Endodermal cell (in vitro differentiated cells): ENCODE results near the gene CAMP. TPM values are rescaled to one million over a fixed set of nuclear protein-coding genes. Genes with fewer than 3 reads are reported as not detected.

Source experiments
- DNase-seq: peaks from one replicate; pipeline ENCODE4 v3.0.0-alpha.2; 2017
- H3K27ac ChIP-seq: 2 replicates; pipeline ENCODE4 v1.5.1; 2013; ENCODE audit warnings: mild to moderate bottlenecking, low read depth, low read length, moderate library complexity
- H3K27me3 ChIP-seq: 2 replicates; pipeline ENCODE4 v1.6.1; 2013; ENCODE audit warnings: mild to moderate bottlenecking, low read length, moderate library complexity; ENCODE audit not compliant: insufficient read depth, control insufficient read depth, poor library complexity, severe bottlenecking
- H3K36me3 ChIP-seq: 2 replicates; pipeline ENCODE4 v1.7.0; 2013; ENCODE audit warnings: mild to moderate bottlenecking, low read length, moderate library complexity; ENCODE audit not compliant: control insufficient read depth, insufficient read depth
- H3K4me1 ChIP-seq: one replicate; pipeline ENCODE4 v1.7.0; 2013; ENCODE audit warnings: low read length; ENCODE audit not compliant: control insufficient read depth, insufficient read depth
- H3K4me3 ChIP-seq: 2 replicates; pipeline ENCODE4 v1.5.1; 2013; ENCODE audit warnings: mild to moderate bottlenecking, low read length, moderate library complexity
- H3K9ac ChIP-seq: 2 replicates; pipeline ENCODE4 v1.6.1; 2013; ENCODE audit warnings: mild to moderate bottlenecking, low read length, moderate library complexity; ENCODE audit not compliant: poor library complexity, severe bottlenecking; ENCODE audit errors: extremely low read depth
- H3K9me3 ChIP-seq: 2 replicates; pipeline ENCODE4 v1.6.1; 2013; ENCODE audit warnings: mild to moderate bottlenecking, low read length, moderate library complexity; ENCODE audit not compliant: control insufficient read depth
- H3K27ac Mint-ChIP-seq: 2 replicates; pipeline ENCODE4 v1.8.0; 2020; ENCODE audit warnings: mixed read lengths
- H3K27me3 Mint-ChIP-seq: 2 replicates; pipeline ENCODE4 v1.8.0; 2021; ENCODE audit warnings: mild to moderate bottlenecking, mixed read lengths; ENCODE audit not compliant: insufficient read depth
- H3K36me3 Mint-ChIP-seq: 2 replicates; pipeline ENCODE4 v1.8.0; 2020; ENCODE audit warnings: low read depth, mixed read lengths
- H3K4me1 Mint-ChIP-seq: 2 replicates; pipeline ENCODE4 v1.8.0; 2020; ENCODE audit warnings: mixed read lengths
- H3K4me3 Mint-ChIP-seq: 2 replicates; pipeline ENCODE4 v1.8.0; 2020; ENCODE audit warnings: mild to moderate bottlenecking, moderate library complexity, mixed read lengths
- H3K9me3 Mint-ChIP-seq: 2 replicates; pipeline ENCODE4 v1.8.0; 2020; ENCODE audit warnings: mild to moderate bottlenecking, mixed read lengths
- WGBS, 2 experiments: methylation state at CpG; one replicate each; pipeline versions ENCODE4 v1.1.5 to v1.1.7; 2013; ENCODE audit warnings: missing lambda C conversion rate in 2 of 2, mixed read lengths in 1 of 2; ENCODE audit not compliant: insufficient coverage in 1 of 2, insufficient read length in 1 of 2; 5-methylcytosine and 5-hydroxymethylcytosine counted together
- total RNA-seq, 2 donors: library from RNA; stranded (reverse); fragmentation: NEBNext Ultra II Directional in 1 of 2; extraction: Animal tissue kit (Norgen Biotek cat#: 25700) in 1 of 2; gene quantifications; 2 replicates in 1 of 2; 3 replicates in 1 of 2; pipeline ENCODE4 v1.2.1, GENCODE V29; 2021
- TF ChIP-seq, protein P1 (sequence below): fragments of 200-600 bp; sonication (generic); conservative IDR thresholded peaks from 2 replicates; pipeline ENCODE4 v1.5.0; 2021; ENCODE audit warnings: antibody characterized with exemption, mild to moderate bottlenecking

The CAMP gene
- total RNA-seq, 2 donors from 2014 or later = not detected

DNA sequence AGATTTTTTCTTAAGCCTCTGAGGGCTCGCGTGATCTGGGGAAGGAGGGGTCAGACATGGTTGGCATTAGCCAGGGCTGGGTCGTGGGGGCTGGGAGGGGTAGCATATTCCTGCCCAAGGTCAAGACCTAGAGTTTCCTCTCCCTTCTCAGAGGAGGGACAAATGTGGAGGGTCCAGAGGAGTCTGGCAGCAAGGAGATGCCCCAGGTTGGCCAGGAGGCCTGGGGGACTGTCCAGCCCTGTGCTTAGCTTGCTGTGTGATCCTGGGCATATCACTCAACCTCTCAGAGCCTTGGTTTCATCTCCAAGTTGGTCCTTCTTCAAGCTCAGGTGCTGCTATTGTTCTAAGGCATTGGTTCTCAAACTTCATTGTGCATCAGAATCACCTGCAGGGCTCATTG, 9.1 kb upstream of the CAMP start:
- 87 to 100% methylated on average over 1 to 3 of the region's 3 CpGs for WGBS, 2 experiments
- H3K27me3 Mint-ChIP-seq = peaks cover 4% of the 10 kb centered on the region
- no peaks in the 10 kb centered on the region for H3K4me1 ChIP-seq
- no peaks in the 10 kb centered on the region for H3K4me1 Mint-ChIP-seq
- H3K4me3 Mint-ChIP-seq = no peak overlapping the region
- H3K27ac Mint-ChIP-seq = no peak overlapping the region
- H3K9me3 Mint-ChIP-seq = peaks cover 10% of the 10 kb centered on the region
- no peaks in the 10 kb centered on the region for H3K27me3 ChIP-seq
- TF ChIP-seq, protein P1, sequence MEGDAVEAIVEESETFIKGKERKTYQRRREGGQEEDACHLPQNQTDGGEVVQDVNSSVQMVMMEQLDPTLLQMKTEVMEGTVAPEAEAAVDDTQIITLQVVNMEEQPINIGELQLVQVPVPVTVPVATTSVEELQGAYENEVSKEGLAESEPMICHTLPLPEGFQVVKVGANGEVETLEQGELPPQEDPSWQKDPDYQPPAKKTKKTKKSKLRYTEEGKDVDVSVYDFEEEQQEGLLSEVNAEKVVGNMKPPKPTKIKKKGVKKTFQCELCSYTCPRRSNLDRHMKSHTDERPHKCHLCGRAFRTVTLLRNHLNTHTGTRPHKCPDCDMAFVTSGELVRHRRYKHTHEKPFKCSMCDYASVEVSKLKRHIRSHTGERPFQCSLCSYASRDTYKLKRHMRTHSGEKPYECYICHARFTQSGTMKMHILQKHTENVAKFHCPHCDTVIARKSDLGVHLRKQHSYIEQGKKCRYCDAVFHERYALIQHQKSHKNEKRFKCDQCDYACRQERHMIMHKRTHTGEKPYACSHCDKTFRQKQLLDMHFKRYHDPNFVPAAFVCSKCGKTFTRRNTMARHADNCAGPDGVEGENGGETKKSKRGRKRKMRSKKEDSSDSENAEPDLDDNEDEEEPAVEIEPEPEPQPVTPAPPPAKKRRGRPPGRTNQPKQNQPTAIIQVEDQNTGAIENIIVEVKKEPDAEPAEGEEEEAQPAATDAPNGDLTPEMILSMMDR = no peak
- no peak overlapping the region for H3K4me3 ChIP-seq
- no peak overlapping the region for H3K9ac ChIP-seq
- H3K36me3 ChIP-seq = no peaks in the 10 kb centered on the region
- no peak for DNase-seq
- peaks cover 4% of the 10 kb centered on the region for H3K36me3 Mint-ChIP-seq
- no peak overlapping the region for H3K27ac ChIP-seq
- no peaks in the 10 kb centered on the region for H3K9me3 ChIP-seq

DNA sequence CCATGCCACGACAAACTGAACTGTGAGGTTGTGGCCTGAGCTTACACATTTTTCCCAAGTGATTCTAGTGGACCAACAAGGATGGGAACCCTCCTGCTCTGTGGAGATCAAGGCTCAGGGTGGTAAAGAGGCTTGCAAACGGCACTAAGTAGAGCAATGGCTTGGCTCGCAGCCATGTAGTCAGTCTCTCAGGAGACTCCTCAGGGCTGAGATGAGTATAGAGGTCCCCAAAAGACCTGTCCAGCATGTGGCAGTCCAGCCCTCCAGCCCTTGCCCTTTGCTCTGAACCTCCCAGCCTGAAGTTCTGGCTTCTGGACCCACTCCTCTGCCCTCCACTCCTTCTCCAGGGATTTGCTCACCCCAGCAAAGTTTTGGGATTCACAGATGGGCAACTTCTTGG, 8.3 kb upstream of the CAMP start:
- Mint-ChIP-seq H3K4me3 (no peak overlapping the region), H3K9me3 (peaks cover 3% of the 10 kb centered on the region), H3K27ac (no peak overlapping the region), H3K27me3 (peaks cover 7% of the 10 kb centered on the region), H3K36me3 (peaks cover 2% of the 10 kb centered on the region), H3K4me1 (no peaks in the 10 kb centered on the region)
- Histone ChIP-seq H3K27me3 (no peaks in the 10 kb centered on the region), H3K27ac (no peak overlapping the region), H3K4me3 (no peak overlapping the region), H3K9ac (no peak overlapping the region), H3K4me1 (no peaks in the 10 kb centered on the region), H3K9me3 (no peaks in the 10 kb centered on the region), H3K36me3 (no peaks in the 10 kb centered on the region)
- no peak for DNase-seq
- TF ChIP-seq, protein P1 = no peak
- 86 to 94% methylated on average over 3 of the region's 3 CpGs for WGBS, 2 experiments

DNA sequence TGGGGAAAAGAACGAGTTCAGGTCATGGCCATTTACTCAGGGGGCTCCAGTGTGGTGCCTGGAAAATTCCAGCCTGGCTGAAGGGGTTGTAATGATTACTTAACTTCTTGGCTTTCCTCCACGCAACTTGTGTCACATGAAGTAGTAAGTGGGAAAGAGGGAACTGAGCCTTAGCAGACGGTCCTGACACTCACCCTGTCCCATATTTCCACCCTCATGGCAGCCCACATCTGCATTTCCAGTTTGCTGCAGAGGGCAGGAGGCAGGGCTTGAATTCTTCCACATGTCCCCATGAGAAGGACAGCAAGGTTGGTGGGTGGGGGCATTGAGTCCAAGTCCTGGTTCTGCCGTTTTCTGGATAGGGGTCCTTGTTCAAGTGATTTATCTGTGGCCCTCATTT, 7.8 kb upstream of the CAMP start:
- no peaks in the 10 kb centered on the region for H3K36me3 ChIP-seq
- Mint-ChIP-seq H3K27ac (no peak overlapping the region), H3K36me3 (no peaks in the 10 kb centered on the region), H3K4me3 (no peak overlapping the region), H3K9me3 (no peaks in the 10 kb centered on the region), H3K4me1 (no peaks in the 10 kb centered on the region), H3K27me3 (peaks cover 8% of the 10 kb centered on the region)
- no peaks in the 10 kb centered on the region for H3K4me1 ChIP-seq
- no peak for DNase-seq
- no peaks in the 10 kb centered on the region for H3K27me3 ChIP-seq
- WGBS, 2 experiments = 75 to 90% methylated on average over 1 to 4 of the region's 4 CpGs
- H3K9me3 ChIP-seq = no peaks in the 10 kb centered on the region
- no peak overlapping the region for H3K27ac ChIP-seq
- no peak overlapping the region for H3K4me3 ChIP-seq
- no peak overlapping the region for H3K9ac ChIP-seq
- TF ChIP-seq, protein P1 = no peak
